Fibroblast of pulmonary artery (primary cell): Measurements from ENCODE around the gene RASL12.

Experiments used
- DNase-seq: peaks from one replicate; pipeline ENCODE4 v3.0.0-alpha.2; 2010; ENCODE audit warnings: low read depth
- H3K4me3 ChIP-seq: replicated peaks from 2 replicates; pipeline ENCODE4 v1.5.1; 2011; ENCODE audit warnings: low read depth, mild to moderate bottlenecking, control low read depth, low read length, moderate library complexity
- TF ChIP-seq, protein P1 (sequence below): IDR thresholded peaks from 2 replicates; pipeline ENCODE4 v1.5.1; 2011; ENCODE audit warnings: mild to moderate bottlenecking, control low read depth, low read length, inconsistent platforms; ENCODE audit errors: missing control alignments

Gene RASL12

DNA sequence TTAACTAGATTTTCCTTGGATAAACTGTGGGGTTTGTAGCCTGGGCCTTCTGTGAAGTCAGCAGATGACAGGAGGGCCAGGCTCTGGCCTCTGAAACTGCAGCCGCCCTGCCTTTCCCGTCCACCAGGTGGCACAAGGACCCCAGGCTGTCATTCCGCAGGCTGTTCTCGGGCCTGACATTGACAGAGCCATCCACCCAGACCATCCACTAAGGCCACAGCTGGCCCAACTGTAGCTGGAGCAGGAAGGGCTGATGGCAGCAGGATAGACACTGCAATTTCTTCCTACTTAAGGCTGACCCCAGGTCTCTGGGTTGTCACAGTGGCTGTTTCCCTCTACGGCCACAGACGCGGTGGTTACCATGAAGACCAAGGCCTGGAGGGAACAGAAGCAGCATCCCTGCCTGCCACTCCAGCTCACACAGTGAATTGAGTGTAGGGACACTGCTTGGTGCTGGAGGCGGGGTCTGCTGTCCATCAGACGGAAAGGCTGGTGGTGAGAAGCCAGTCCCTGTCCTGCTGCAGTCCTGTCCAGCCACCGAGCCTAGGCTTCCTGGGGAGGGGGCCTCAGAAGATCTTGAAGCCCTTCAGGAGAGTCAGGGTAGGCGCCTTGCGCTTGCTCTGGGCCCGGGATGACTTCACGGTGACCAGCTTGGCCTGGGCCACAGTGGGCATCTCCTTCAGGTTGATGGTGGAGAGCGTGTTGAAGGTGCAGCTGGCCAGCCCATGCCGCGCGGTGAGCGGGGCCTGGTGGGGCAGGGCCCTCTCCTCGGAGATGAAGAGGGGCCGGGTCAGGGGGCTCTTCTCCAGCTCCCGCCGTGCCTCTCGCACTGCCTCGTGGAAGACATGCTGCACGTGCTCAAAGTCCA is 13.2 kb downstream of the RASL12 start:
- H3K4me3 ChIP-seq, result no peak overlapping the region
- TF ChIP-seq, protein P1, sequence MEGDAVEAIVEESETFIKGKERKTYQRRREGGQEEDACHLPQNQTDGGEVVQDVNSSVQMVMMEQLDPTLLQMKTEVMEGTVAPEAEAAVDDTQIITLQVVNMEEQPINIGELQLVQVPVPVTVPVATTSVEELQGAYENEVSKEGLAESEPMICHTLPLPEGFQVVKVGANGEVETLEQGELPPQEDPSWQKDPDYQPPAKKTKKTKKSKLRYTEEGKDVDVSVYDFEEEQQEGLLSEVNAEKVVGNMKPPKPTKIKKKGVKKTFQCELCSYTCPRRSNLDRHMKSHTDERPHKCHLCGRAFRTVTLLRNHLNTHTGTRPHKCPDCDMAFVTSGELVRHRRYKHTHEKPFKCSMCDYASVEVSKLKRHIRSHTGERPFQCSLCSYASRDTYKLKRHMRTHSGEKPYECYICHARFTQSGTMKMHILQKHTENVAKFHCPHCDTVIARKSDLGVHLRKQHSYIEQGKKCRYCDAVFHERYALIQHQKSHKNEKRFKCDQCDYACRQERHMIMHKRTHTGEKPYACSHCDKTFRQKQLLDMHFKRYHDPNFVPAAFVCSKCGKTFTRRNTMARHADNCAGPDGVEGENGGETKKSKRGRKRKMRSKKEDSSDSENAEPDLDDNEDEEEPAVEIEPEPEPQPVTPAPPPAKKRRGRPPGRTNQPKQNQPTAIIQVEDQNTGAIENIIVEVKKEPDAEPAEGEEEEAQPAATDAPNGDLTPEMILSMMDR, result peak; percentile 95
- DNase-seq, result peak; percentile 78

DNA sequence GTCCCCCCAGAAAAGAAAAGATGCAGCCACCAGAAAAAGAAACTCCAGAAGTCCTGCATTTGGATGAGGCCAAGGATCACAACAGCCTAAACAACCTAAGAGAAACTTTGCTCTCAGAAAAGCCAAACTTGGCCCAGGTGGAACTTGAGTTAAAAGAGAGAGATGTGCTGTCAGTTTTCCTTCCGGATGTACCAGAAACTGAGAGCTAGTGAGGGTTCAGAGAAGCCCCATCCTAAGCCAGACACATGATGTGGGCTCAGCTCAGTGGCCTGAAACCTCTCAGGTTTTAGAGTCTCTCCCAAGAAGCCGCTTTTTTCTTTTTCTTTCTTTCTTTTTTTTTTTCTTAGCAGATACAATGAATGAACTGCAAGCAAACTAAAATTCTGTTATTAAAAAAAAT is 14.8 kb downstream of the RASL12 start:
- TF ChIP-seq, protein P1, result no peak
- no peak for DNase-seq
- H3K4me3 ChIP-seq, result no peak overlapping the region

DNA sequence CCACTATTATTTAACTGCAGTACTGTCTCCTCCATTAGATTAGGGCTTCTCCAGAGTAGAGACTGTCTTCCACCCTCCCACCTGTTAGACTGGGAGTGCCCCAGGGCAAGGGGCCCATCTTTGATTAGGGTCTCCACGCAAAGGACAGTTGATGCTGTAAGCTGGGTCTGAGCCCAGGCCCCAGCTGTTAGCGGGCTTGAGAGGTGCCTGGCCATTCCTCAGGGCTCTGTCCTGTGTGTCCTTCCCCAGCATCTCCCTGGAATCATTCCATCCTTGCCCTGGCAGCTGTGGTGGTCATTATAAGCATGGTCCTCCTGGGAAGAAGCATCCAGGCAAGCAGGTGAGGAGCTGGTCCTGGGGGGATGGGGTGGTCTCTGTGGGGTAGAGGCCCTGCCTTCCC is 16.5 kb downstream of the RASL12 start:
- H3K4me3 ChIP-seq, result no peak overlapping the region
- TF ChIP-seq, protein P1, result no peak
- no peak for DNase-seq

DNA sequence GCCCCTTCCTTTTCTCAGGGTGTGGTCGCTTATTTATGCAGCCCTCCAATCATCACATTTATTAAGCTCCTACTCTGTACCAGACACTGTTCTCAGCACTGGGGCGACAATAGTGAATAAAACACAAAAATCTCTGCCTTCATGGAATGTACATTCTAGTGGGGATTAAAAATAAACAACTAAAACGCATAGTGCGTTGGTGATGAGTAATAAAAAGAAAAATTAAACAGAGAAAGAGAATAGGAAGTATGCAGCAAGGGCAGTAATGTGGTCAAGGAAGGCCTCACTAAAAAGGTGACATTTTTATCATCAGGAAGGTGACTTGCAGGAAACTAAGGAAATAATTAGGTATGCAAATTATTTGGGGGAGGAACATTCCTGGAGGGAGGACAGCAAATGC is 17.5 kb downstream of the RASL12 start:
- DNase-seq, result no peak
- TF ChIP-seq, protein P1, result no peak

DNA sequence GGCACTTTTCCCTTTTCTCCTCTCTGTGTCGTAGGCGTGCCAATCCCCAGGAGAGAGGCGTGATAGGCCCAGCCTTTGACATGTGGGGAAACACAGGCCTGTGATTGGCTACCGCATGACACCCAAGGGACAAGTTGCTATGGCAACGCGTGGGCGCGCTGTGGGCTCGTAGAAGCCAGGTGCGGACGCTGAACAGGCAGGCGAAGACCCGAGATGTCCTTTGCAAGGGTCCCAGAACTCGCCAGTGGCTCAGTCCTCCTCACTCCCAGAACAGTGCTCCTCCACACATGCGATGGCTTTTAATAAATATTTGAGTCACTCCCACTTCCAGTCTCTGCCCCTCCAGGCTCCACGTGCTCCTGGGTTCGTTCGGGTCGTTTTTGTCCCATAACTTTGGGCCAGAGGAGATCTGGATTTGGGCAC is 18.4 kb downstream of the RASL12 start:
- H3K4me3 ChIP-seq, result no peak overlapping the region
- peak; percentile 81 for DNase-seq
- TF ChIP-seq, protein P1, result no peak

More for the DNA sequence above, 17.5 kb downstream of the RASL12 start:
- no peak overlapping the region for H3K4me3 ChIP-seq

DNA sequence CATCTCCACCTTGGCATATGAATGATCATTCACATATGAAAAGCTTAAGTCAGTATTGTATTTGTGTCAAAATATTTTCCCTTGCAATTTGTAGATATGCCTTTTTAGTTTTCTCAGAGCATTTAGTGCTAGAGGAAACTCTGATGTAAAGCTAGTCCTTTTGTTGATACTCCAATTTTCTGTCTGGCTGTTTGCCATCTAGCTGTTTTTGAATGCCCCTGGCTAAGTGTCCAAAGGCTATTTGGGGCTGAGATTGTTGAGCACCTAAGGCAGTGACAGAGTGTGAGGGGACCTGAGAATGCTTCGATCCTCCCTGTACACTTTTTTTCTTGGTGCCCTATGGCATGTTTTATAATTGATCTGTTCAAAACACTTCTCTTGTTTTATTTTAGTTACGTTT is 19.6 kb downstream of the RASL12 start:
- no peak overlapping the region for H3K4me3 ChIP-seq
- DNase-seq, result no peak
- TF ChIP-seq, protein P1, result no peak
